Activated naive CD8-positive, alpha-beta T cell treated with anti-CD3 and anti-CD28 coated beads, Interleukin-2, amount 10 ng/mL, durations not matched to agents 7 days and 5 days (primary cell): Measurements from ENCODE around the gene SRGAP3. TPM values are rescaled to one million over a fixed set of nuclear protein-coding genes. Genes with fewer than 3 reads are reported as not detected.

Source experiments
- ATAC-seq: fragments of 150-1000 bp; cut with Tn5 transposase; one replicate; pipeline ENCODE4 v1.10.0; 2021; ENCODE audit warnings: low read depth, moderate library complexity
- POLR2A ChIA-PET: fragments of 350-600 bp; sonication (Branson Sonifier 250); formaldehyde crosslinking; loops from one replicate; lab custom pipeline; 2021; ENCODE audit warnings: antibody characterized with exemption; lab: Charles Lee
- DNase-seq: peaks from one replicate; pipeline ENCODE4 v3.0.0; 2021
- H3K27ac Mint-ChIP-seq: one replicate; pipeline ENCODE4 v1.8.0; 2022; ENCODE audit warnings: mild to moderate bottlenecking, mixed read lengths
- H3K27me3 Mint-ChIP-seq: one replicate; pipeline ENCODE4 v1.8.0; 2022; ENCODE audit warnings: mild to moderate bottlenecking, moderate library complexity, mixed read lengths
- H3K36me3 Mint-ChIP-seq: one replicate; pipeline ENCODE4 v1.8.0; 2021; ENCODE audit warnings: mild to moderate bottlenecking, mixed read lengths
- H3K4me1 Mint-ChIP-seq: one replicate; pipeline ENCODE4 v1.8.0; 2021; ENCODE audit warnings: mixed read lengths
- H3K4me3 Mint-ChIP-seq: one replicate; pipeline ENCODE4 v1.8.0; 2022; ENCODE audit warnings: mild to moderate bottlenecking, moderate library complexity, mixed read lengths
- H3K9me3 Mint-ChIP-seq: one replicate; pipeline ENCODE4 v1.8.0; 2021; ENCODE audit warnings: mixed read lengths
- total RNA-seq, 2 experiments: library from RNA; stranded (reverse); gene quantifications; one replicate each; pipeline ENCODE4 v1.2.3, GENCODE V29; 2021

The SRGAP3 gene
- total RNA-seq, 2 experiments from 2014 or later: 4.9 to 5.5 TPM

- peaks cover 13% of the 10 kb centered on the region for H3K36me3 Mint-ChIP-seq
- POLR2A ChIA-PET: no interaction called here
- no peak for ATAC-seq
- peaks cover 20% of the 10 kb centered on the region for H3K9me3 Mint-ChIP-seq
- H3K27me3 Mint-ChIP-seq: peaks cover 13% of the 10 kb centered on the region
- H3K4me3 Mint-ChIP-seq: no peak overlapping the region
- no peak overlapping the region for H3K27ac Mint-ChIP-seq
- no peak for DNase-seq
- H3K4me1 Mint-ChIP-seq: peaks cover 7% of the 10 kb centered on the region
These were observed 102.1 kb downstream of the SRGAP3 start for GRCh38 chr3:9147215-9147895.

GRCh38 chr3:9146367-9147071, 102.9 kb downstream of the SRGAP3 start:
- Mint-ChIP-seq H3K27ac (no peak overlapping the region), H3K4me3 (no peak overlapping the region), H3K4me1 (peaks cover 7% of the 10 kb centered on the region), H3K9me3 (peaks cover 18% of the 10 kb centered on the region), H3K27me3 (peaks cover 13% of the 10 kb centered on the region), H3K36me3 (peaks cover 13% of the 10 kb centered on the region)
- POLR2A ChIA-PET: no interaction called here
- DNase-seq: no peak
- peak; percentile 42 for ATAC-seq

GRCh38 chr3:9143184-9143583, 106.3 kb downstream of the SRGAP3 start:
- DNase-seq (no peak), ATAC-seq (no peak)
- no peak overlapping the region for H3K27ac Mint-ChIP-seq
- no peak overlapping the region for H3K4me3 Mint-ChIP-seq
- peaks cover 7% of the 10 kb centered on the region for H3K4me1 Mint-ChIP-seq
- H3K27me3 Mint-ChIP-seq: peaks cover 31% of the 10 kb centered on the region
- POLR2A ChIA-PET: no interaction called here
- H3K9me3 Mint-ChIP-seq: peaks cover 5% of the 10 kb centered on the region
- peaks cover 7% of the 10 kb centered on the region for H3K36me3 Mint-ChIP-seq

- no peak overlapping the region for H3K4me3 Mint-ChIP-seq
- peaks cover 5% of the 10 kb centered on the region for H3K9me3 Mint-ChIP-seq
- no peak overlapping the region for H3K27ac Mint-ChIP-seq
- DNase-seq (no peak), ATAC-seq (no peak)
- H3K27me3 Mint-ChIP-seq: peaks cover 40% of the 10 kb centered on the region
- H3K4me1 Mint-ChIP-seq: peaks cover 7% of the 10 kb centered on the region
- POLR2A ChIA-PET: no interaction called here
- peaks cover 7% of the 10 kb centered on the region for H3K36me3 Mint-ChIP-seq
These were observed 107.1 kb downstream of the SRGAP3 start for GRCh38 chr3:9142362-9142761.

- peaks cover 7% of the 10 kb centered on the region for H3K36me3 Mint-ChIP-seq
- POLR2A ChIA-PET: no interaction called here
- H3K27ac Mint-ChIP-seq: no peak overlapping the region
- DNase-seq (no peak), ATAC-seq (no peak)
- H3K27me3 Mint-ChIP-seq: peaks cover 43% of the 10 kb centered on the region
- H3K9me3 Mint-ChIP-seq: peaks cover 5% of the 10 kb centered on the region
- H3K4me1 Mint-ChIP-seq: peaks cover 5% of the 10 kb centered on the region
- no peak overlapping the region for H3K4me3 Mint-ChIP-seq
These were observed 107.5 kb downstream of the SRGAP3 start for GRCh38 chr3:9141928-9142289.

GRCh38 chr3:9139366-9139765, 110.1 kb downstream of the SRGAP3 start:
- Mint-ChIP-seq H3K27me3 (peaks cover 49% of the 10 kb centered on the region), H3K9me3 (no peaks in the 10 kb centered on the region), H3K4me3 (no peak overlapping the region), H3K4me1 (peaks cover 1% of the 10 kb centered on the region), H3K36me3 (no peaks in the 10 kb centered on the region), H3K27ac (no peak overlapping the region)
- ATAC-seq: no peak
- DNase-seq: no peak
- POLR2A ChIA-PET: no interaction called here

GRCh38 chr3:9137676-9138075, 111.8 kb downstream of the SRGAP3 start:
- no peaks in the 10 kb centered on the region for H3K9me3 Mint-ChIP-seq
- H3K27me3 Mint-ChIP-seq: peaks cover 50% of the 10 kb centered on the region
- POLR2A ChIA-PET: no interaction called here
- H3K27ac Mint-ChIP-seq: no peak overlapping the region
- DNase-seq: no peak
- no peak for ATAC-seq
- H3K4me3 Mint-ChIP-seq: no peak overlapping the region
- H3K4me1 Mint-ChIP-seq: peaks cover 1% of the 10 kb centered on the region
- H3K36me3 Mint-ChIP-seq: no peaks in the 10 kb centered on the region

GRCh38 chr3:9136746-9137465, 112.5 kb downstream of the SRGAP3 start:
- no peak overlapping the region for H3K27ac Mint-ChIP-seq
- no peak overlapping the region for H3K4me3 Mint-ChIP-seq

GRCh38 chr3:9135930-9136525, 113.4 kb downstream of the SRGAP3 start:
- Mint-ChIP-seq H3K27ac (no peak overlapping the region), H3K4me1 (peaks cover 1% of the 10 kb centered on the region), H3K36me3 (no peaks in the 10 kb centered on the region), H3K27me3 (peaks cover 53% of the 10 kb centered on the region), H3K9me3 (no peaks in the 10 kb centered on the region), H3K4me3 (peak overlapping the region; percentile 44)
- DNase-seq (no peak), ATAC-seq (peak; percentile 73)
- POLR2A ChIA-PET: no interaction called here

More at GRCh38 chr3:9136746-9137465, 112.5 kb downstream of the SRGAP3 start:
- H3K36me3 Mint-ChIP-seq: no peaks in the 10 kb centered on the region
- DNase-seq (no peak), ATAC-seq (no peak)
- H3K4me1 Mint-ChIP-seq: peaks cover 1% of the 10 kb centered on the region
- no peaks in the 10 kb centered on the region for H3K9me3 Mint-ChIP-seq
- peaks cover 54% of the 10 kb centered on the region for H3K27me3 Mint-ChIP-seq
- POLR2A ChIA-PET: no interaction called here

- Mint-ChIP-seq H3K36me3 (no peaks in the 10 kb centered on the region), H3K4me1 (peaks cover 1% of the 10 kb centered on the region), H3K4me3 (no peak overlapping the region), H3K27me3 (peaks cover 52% of the 10 kb centered on the region), H3K9me3 (no peaks in the 10 kb centered on the region), H3K27ac (no peak overlapping the region)
- POLR2A ChIA-PET: no interaction called here
- ATAC-seq (no peak), DNase-seq (no peak)
These were observed 113.9 kb downstream of the SRGAP3 start for GRCh38 chr3:9135526-9135925.

- no peak for ATAC-seq
- no peaks in the 10 kb centered on the region for H3K36me3 Mint-ChIP-seq
- H3K4me1 Mint-ChIP-seq: peaks cover 5% of the 10 kb centered on the region
- POLR2A ChIA-PET: no interaction called here
- no peak overlapping the region for H3K27ac Mint-ChIP-seq
- H3K4me3 Mint-ChIP-seq: no peak overlapping the region
- no peak for DNase-seq
- H3K27me3 Mint-ChIP-seq: peaks cover 40% of the 10 kb centered on the region
- H3K9me3 Mint-ChIP-seq: no peaks in the 10 kb centered on the region
These were observed 115.8 kb downstream of the SRGAP3 start for GRCh38 chr3:9133656-9134055.

GRCh38 chr3:9130345-9131305, 118.8 kb downstream of the SRGAP3 start:
- POLR2A ChIA-PET: no interaction called here
- no peak for ATAC-seq
- no peaks in the 10 kb centered on the region for H3K36me3 Mint-ChIP-seq
- H3K27ac Mint-ChIP-seq: no peak overlapping the region
- no peak overlapping the region for H3K4me3 Mint-ChIP-seq
- DNase-seq: no peak
- peaks cover 4% of the 10 kb centered on the region for H3K4me1 Mint-ChIP-seq
- H3K27me3 Mint-ChIP-seq: peaks cover 14% of the 10 kb centered on the region
- no peaks in the 10 kb centered on the region for H3K9me3 Mint-ChIP-seq
